Thymus (tissue), 11 donors: ENCODE data around the gene THSD4. TPM values are rescaled to one million over a fixed set of nuclear protein-coding genes. Genes with fewer than 3 reads are reported as not detected.

Experiments
- DNase-seq, 9 donors: peaks; one replicate each; pipeline ENCODE4 v3.0.0-alpha.2; 2013; ENCODE audit warnings: low spot score in 9 of 9, low read depth in 6 of 9, missing footprints in 1 of 9
- H3K27ac ChIP-seq, 2 donors: one replicate each; pipeline ENCODE4 v1.5.1; 2013; ENCODE audit warnings: control low read depth in 1 of 2, low read depth in 1 of 2, low read length in 1 of 2, mild to moderate bottlenecking in 1 of 2, moderate library complexity in 1 of 2
- H3K27me3 ChIP-seq, 2 donors: one replicate each; pipeline ENCODE4 v1.5.1; 2013; ENCODE audit warnings: low read length in 1 of 2; ENCODE audit not compliant: control insufficient read depth in 2 of 2, insufficient read depth in 1 of 2
- H3K36me3 ChIP-seq, 2 donors: one replicate each; pipeline ENCODE4 v1.5.1; 2013; ENCODE audit warnings: low read length in 1 of 2, mild to moderate bottlenecking in 1 of 2, moderate library complexity in 1 of 2; ENCODE audit not compliant: control insufficient read depth in 2 of 2, insufficient read depth in 2 of 2
- H3K4me1 ChIP-seq, 2 donors: one replicate each; pipeline ENCODE4 v1.5.1; 2013; ENCODE audit warnings: low read length in 2 of 2; ENCODE audit not compliant: control insufficient read depth in 2 of 2, insufficient read depth in 2 of 2
- H3K4me3 ChIP-seq, 2 donors: one replicate each; pipeline ENCODE4 v1.5.1; 2013; ENCODE audit warnings: low read length in 2 of 2, control low read depth in 1 of 2, mild to moderate bottlenecking in 1 of 2
- H3K9me3 ChIP-seq, 2 donors: one replicate each; pipeline ENCODE4 v1.5.1; 2013; ENCODE audit warnings: low read length in 1 of 2, mild to moderate bottlenecking in 1 of 2; ENCODE audit not compliant: control insufficient read depth in 2 of 2, insufficient read depth in 1 of 2
- WGBS: extraction: QIAGEN DNeasy Blood & Tissue Kit; methylation state at CpG from one replicate; pipeline ENCODE4 v1.1.7; 2013; 5-methylcytosine and 5-hydroxymethylcytosine counted together
- polyA plus RNA-seq: library from polyadenylated mRNA; stranded (reverse); fragments of 200-250 nt; gene quantifications from one replicate; pipeline ENCODE4 v1.2.3, GENCODE V29; 2013
- total RNA-seq: library from RNA; stranded (reverse); fragments of 120-200 nt; gene quantifications from one replicate; pipeline ENCODE4 v1.2.4, GENCODE V29; 2013
- donor health status: healthy.

THSD4 gene
- total and polyA plus RNA-seq, 2 donors = 1.7 to 2.2 TPM

DNA sequence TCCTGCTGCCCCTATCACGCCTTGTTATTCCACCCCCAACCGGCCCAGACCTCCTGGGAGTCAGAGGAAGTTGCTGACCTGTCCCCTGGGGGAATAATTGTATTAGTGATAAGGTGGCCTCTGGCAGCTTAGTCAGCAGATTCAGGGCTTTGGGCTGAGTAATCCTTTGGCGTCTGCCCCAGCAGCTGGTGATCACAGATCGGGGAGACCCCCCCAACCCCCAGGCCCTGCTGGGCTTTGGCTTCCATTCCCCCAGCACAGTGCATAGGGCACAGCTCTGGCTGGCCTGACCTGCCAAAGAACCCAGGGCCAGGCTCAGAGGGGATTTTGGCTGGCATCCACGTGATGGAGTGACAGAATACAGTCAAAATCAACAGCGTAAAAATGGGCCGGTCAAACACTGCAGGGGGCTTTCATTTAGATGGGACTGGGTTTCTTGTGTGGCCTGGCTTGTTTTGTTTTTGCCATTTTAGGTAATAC is 691.2 kb downstream of the THSD4 start:
- H3K4me1 ChIP-seq = no peaks in the 10 kb centered on the region
- no peak for DNase-seq
- H3K36me3 ChIP-seq = no peaks in the 10 kb centered on the region
- H3K27ac ChIP-seq = no peak overlapping the region
- H3K4me3 ChIP-seq = no peak overlapping the region
- H3K27me3 ChIP-seq = no peaks in the 10 kb centered on the region
- no peaks in the 10 kb centered on the region for H3K9me3 ChIP-seq
- WGBS = 93% methylated on average over 7 of the region's 7 CpGs

DNA sequence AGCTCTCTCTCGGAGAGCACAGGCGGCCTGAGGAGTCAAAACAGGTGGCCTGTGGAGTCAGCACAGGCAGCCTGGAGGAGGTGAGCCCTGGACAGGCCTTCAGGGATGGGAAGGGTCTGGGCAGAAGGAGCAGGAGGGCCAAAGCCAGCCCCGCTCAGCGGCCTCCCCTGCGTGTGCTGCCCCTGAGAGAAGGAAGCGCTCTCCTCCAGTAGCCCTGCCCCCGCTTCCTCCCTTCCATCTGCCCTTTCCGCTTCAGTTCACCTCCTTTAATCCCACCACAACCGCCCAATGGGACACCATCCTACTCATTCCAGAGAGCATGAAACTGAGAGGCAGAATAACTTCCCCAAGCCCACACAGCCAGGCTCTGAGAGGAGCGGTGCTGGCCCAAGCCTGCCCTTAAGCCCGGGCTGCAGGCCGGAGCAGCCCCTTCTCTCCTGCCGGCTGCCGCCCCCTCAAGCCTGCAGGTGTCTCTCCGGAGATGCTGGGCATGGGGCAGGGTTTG is 691.9 kb downstream of the THSD4 start:
- Histone ChIP-seq H3K36me3 (no peaks in the 10 kb centered on the region), H3K4me1 (no peaks in the 10 kb centered on the region), H3K4me3 (no peak overlapping the region), H3K27me3 (no peaks in the 10 kb centered on the region), H3K9me3 (no peaks in the 10 kb centered on the region), H3K27ac (no peak overlapping the region)
- 94% methylated on average over 15 of the region's 15 CpGs for WGBS
- DNase-seq = no peak

DNA sequence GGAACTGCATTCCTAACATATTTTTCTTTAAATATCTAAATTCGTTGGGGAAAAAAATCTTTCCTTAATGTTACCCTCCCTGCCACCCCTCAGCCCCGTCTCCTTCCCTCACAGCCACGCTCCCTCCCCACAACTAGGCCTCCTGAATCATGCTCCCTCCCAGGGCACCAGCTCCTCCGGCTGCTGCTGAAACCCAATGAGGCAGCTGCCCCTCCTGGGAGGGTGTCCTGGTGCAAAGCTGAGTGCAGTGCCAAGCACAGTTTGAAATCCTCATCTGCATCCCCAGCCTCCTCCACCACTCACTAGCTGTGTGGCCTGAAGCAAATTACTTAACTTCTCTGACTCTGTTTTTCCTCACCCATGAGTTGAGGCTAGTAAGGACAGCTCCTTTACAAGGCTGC is 692.4 kb downstream of the THSD4 start:
- Histone ChIP-seq H3K36me3 (no peaks in the 10 kb centered on the region), H3K27ac (no peak overlapping the region), H3K27me3 (no peaks in the 10 kb centered on the region), H3K4me1 (no peaks in the 10 kb centered on the region), H3K9me3 (no peaks in the 10 kb centered on the region), H3K4me3 (no peak overlapping the region)
- DNase-seq = no peak
- WGBS = 85% methylated on average over 4 of the region's 4 CpGs

DNA sequence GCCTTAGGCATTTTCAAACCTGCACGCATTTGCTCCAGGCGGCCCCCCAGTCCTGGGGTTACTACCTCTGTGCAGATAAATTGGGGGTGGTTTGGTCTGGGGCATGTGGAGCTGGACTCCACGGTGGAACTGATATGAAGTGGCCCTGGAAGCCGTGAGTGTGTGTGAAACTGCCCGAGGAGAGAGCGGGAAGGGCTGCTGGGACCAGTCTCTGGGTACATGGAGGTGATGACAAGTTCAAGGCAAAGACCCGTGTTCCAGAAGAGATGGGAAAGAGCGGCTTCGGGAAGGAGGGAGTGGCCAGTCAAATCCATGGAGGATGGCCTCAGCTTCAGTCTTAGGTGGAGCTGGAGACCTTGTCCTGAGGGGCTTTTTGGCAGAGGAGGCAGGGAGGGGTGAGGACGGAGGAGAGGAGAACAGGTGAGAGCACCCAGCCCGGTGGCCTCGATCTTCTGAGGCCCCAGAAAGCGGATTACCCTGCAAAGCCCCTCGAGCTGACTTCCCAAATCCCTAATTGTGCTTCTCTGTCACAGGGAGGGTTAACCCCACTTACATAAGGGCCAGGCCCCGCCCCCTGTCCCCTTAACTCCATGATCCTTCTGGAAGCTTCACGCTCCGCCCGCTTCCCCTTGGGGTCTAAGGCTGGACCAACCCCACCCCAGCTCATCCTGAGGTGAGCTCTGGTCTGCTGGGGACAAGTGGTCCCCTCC is 693.2 kb downstream of the THSD4 start:
- Histone ChIP-seq H3K4me1 (no peaks in the 10 kb centered on the region), H3K4me3 (no peak overlapping the region), H3K36me3 (no peaks in the 10 kb centered on the region), H3K27ac (no peak overlapping the region), H3K27me3 (no peaks in the 10 kb centered on the region), H3K9me3 (no peaks in the 10 kb centered on the region)
- no peak for DNase-seq
- WGBS = 91% methylated on average over 18 of the region's 18 CpGs

DNA sequence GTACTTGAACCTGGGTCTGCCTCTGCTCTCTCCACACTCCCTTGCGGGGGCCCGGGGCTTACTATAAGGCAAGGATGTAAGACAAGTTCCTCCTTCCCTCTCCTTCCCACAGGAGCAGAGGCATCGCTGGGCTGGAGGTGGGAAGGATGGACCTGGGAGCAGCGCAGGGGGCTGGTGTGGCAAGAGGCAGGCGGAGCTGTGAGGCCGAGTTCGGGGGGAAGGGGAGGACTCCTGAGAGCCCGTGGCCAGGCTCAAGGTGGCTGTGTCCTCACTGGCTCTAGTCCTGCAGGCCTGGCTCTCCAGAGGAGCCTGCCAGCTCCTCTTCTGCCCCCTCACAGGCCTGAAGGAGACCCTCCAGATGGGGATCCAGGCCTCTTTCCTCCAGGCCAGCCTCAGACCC is 694.1 kb downstream of the THSD4 start:
- H3K27ac ChIP-seq = no peak overlapping the region
- 91% methylated on average over 8 of the region's 8 CpGs for WGBS
- H3K36me3 ChIP-seq = no peaks in the 10 kb centered on the region
- H3K4me3 ChIP-seq = no peak overlapping the region
- DNase-seq = no peak
- no peaks in the 10 kb centered on the region for H3K27me3 ChIP-seq
- no peaks in the 10 kb centered on the region for H3K4me1 ChIP-seq
- H3K9me3 ChIP-seq = no peaks in the 10 kb centered on the region

DNA sequence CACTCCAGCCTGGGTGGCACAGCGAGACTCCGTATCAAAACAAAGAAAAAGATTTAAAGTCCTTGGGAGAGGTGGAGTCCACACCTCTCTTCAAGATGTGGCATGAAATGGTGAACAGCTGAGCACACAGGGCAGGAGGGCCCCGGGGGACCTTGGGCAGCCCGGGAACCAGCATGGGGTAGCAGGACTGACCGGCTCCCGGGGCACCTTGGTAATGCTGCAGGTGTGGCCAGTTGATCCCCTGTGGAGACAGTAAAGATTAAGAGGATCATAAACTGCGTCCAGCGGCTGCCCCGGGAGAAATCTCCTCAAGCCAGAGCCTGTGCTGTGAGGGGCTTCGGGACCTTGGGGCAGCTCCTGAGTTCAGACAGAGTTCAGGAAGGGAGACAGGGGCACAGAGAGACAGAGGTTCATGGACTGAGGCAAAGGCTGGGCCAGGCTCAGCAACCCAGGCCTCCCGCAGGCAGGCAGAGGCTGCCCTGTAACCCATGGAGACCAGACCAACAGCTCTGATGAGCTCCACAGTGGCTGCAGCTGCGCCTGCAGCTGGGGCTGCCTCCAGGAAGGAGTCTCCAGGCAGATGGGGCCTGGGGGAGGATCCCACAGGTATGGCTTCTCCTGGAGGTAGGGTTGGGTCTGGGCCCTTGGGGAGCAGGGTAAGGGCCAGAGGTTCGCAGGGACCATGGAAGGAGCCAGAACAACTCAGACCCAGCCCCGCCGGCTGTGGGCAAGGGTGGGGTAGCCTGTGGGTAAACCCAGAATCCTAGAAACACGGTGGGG is 695.2 kb downstream of the THSD4 start, which contains the start of gene NR2E3:
Gene NR2E3, plus strand, starts transcription at position 299 of the 780 bp plus-strand sequence. Its CDS starts 190 bp downstream, at position 489.
- H3K4me1 ChIP-seq = no peaks in the 10 kb centered on the region
- no peaks in the 10 kb centered on the region for H3K27me3 ChIP-seq
- 93% methylated on average over 16 of the region's 16 CpGs for WGBS
- H3K36me3 ChIP-seq = no peaks in the 10 kb centered on the region
- DNase-seq = no peak
- no peaks in the 10 kb centered on the region for H3K9me3 ChIP-seq
- no peak within 1 kb of the TSS for H3K27ac ChIP-seq
- no peak within 1 kb of the TSS for H3K4me3 ChIP-seq

DNA sequence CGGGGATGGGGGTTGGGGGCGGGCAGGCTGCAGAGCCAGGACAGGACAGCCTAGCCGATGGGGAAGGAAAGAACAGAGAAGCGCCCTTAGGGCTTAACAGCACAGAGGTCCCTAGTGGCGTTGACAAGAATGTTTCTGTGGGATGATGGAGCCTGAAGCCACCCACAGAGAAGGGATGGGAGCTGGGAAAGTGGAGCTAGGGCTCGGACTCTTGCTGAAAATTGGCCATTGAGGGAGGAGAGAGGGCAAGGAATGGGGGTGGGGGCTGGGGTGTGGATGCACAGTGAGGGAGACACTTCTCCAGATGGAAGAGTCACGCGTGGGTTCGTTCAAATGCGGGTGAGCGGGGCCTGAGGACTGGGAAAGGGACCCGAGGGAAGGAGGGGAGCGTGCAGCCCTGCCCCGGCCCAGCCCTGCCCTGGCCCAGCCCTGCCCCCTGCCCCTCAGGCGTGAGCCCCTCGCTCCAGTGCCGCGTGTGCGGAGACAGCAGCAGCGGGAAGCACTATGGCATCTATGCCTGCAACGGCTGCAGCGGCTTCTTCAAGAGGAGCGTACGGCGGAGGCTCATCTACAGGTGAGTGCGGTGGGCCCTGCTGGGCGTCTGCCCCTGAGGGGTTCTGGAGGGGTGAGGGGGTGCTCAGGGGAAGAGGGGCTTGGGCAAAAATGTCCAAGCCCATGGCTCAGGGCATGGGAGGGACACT is 695.9 kb downstream of the THSD4 start:
- 95% methylated on average over 27 of the region's 27 CpGs for WGBS
- no peaks in the 10 kb centered on the region for H3K36me3 ChIP-seq
- DNase-seq = no peak

DNA sequence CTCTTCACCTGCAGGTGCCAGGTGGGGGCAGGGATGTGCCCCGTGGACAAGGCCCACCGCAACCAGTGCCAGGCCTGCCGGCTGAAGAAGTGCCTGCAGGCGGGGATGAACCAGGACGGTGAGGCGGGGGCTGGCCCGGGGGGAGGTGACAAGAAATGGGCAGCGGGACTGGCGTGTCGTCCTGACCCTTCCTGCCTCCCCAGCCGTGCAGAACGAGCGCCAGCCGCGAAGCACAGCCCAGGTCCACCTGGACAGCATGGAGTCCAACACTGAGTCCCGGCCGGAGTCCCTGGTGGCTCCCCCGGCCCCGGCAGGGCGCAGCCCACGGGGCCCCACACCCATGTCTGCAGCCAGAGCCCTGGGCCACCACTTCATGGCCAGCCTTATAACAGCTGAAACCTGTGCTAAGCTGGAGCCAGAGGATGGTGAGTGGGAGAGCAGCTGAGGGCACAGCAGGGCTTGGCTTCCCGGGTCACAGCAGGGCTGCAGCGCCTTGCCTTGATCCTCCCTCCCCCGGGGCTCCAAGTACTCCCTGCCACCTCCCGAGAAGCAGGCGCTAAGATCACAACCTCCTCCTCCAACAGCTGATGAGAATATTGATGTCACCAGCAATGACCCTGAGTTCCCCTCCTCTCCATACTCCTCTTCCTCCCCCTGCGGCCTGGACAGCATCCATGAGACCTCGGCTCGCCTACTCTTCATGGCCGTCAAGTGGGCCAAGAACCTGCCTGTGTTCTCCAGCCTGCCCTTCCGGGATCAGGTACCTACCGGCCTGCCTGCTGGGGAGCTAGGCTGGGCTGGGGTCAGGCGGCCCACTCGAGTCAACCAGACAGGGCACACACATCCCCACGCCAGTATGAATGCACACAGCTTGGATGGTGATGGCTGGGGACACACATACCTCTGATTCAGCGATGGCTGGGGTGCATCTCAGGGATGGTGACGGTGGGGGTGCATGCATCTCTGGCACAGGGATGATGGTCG is 696.8 kb downstream of the THSD4 start:
- 96% methylated on average over 38 of the region's 38 CpGs for WGBS
- Histone ChIP-seq H3K36me3 (no peaks in the 10 kb centered on the region), H3K4me3 (no peak overlapping the region), H3K4me1 (no peaks in the 10 kb centered on the region), H3K27ac (no peak overlapping the region), H3K27me3 (no peaks in the 10 kb centered on the region), H3K9me3 (no peaks in the 10 kb centered on the region)
- DNase-seq = no peak

More for the DNA sequence above, 695.9 kb downstream of the THSD4 start:
- Histone ChIP-seq H3K4me1 (no peaks in the 10 kb centered on the region), H3K4me3 (no peak overlapping the region), H3K9me3 (no peaks in the 10 kb centered on the region), H3K27me3 (no peaks in the 10 kb centered on the region), H3K27ac (no peak overlapping the region)
